ENCODE results near the gene EHD2.

Gene EHD2

GRCh38 chr19:47674548-47674947 lies 38.7 kb upstream of the EHD2 start:
- no peak overlapping the region for H3K27ac ChIP-seq
- TF ChIP-seq CTCF (conservative IDR thresholded peaks at IDR 0.05) = no peak

GRCh38 chr19:47675271-47675670 lies 38.0 kb upstream of the EHD2 start:
- TF ChIP-seq CTCF (conservative IDR thresholded peaks at IDR 0.05) = no peak
- H3K27ac ChIP-seq = no peak overlapping the region

GRCh38 chr19:47675859-47676258 lies 37.4 kb upstream of the EHD2 start:
- no peak for TF ChIP-seq CTCF (conservative IDR thresholded peaks at IDR 0.05)
- H3K27ac ChIP-seq = no peak overlapping the region

GRCh38 chr19:47676811-47677210 lies 36.4 kb upstream of the EHD2 start:
- no peak for TF ChIP-seq CTCF (conservative IDR thresholded peaks at IDR 0.05)
- H3K27ac ChIP-seq = no peak overlapping the region

- H3K27ac ChIP-seq = no peak overlapping the region
- no peak for TF ChIP-seq CTCF (conservative IDR thresholded peaks at IDR 0.05)
These were observed 33.8 kb upstream of the EHD2 start for GRCh38 chr19:47679251-47679900.

- no peak overlapping the region for H3K27ac ChIP-seq
- no peak for TF ChIP-seq CTCF (conservative IDR thresholded peaks at IDR 0.05)
These were observed 33.0 kb upstream of the EHD2 start for GRCh38 chr19:47679922-47680857.

- H3K27ac ChIP-seq = no peak overlapping the region
- no peak for TF ChIP-seq CTCF (conservative IDR thresholded peaks at IDR 0.05)
These were observed 32.3 kb upstream of the EHD2 start for GRCh38 chr19:47680858-47681332.
